Liver (tissue), 3 donors: ENCODE results near the gene TTC39A.

Experiments
- CTCF ChIP-seq: fragments of 150-350 bp; IDR thresholded peaks from 2 replicates; pipeline ENCODE4 v1.5.1; 2017; ENCODE audit warnings: improper control_type of control experiment, low read depth, low read length; ENCODE audit not compliant: missing input control
- EGR1 ChIP-seq, 2 donors: IDR thresholded peaks; 2 replicates each; pipeline ENCODE4 v1.6.1; 2016 to 2018; ENCODE audit warnings: antibody characterized with exemption in 2 of 2, low read depth in 2 of 2
- GABPA ChIP-seq, 2 donors: IDR thresholded peaks in 1 of 2; conservative IDR thresholded peaks in 1 of 2; 2 replicates each; pipeline ENCODE4 v1.6.1; 2016; ENCODE audit warnings: antibody characterized with exemption in 2 of 2, mild to moderate bottlenecking in 1 of 2, moderate library complexity in 1 of 2
- JUND ChIP-seq, 2 donors: IDR thresholded peaks; 2 replicates each; pipeline ENCODE4 v1.6.1; 2016; ENCODE audit warnings: antibody characterized with exemption in 2 of 2
- MAX ChIP-seq: IDR thresholded peaks from 2 replicates; pipeline ENCODE4 v1.6.1; 2016; ENCODE audit warnings: antibody characterized with exemption
- NR2F2 ChIP-seq: IDR thresholded peaks from 2 replicates; pipeline ENCODE4 v1.6.1; 2016; ENCODE audit warnings: antibody characterized with exemption
- RAD21 ChIP-seq, 2 donors: IDR thresholded peaks; 2 replicates each; pipeline ENCODE4 v1.6.1; 2016; ENCODE audit warnings: antibody characterized with exemption in 2 of 2, mild to moderate bottlenecking in 2 of 2
- REST ChIP-seq: IDR thresholded peaks from 2 replicates; pipeline ENCODE4 v1.6.1; 2016; ENCODE audit warnings: antibody characterized with exemption, mild to moderate bottlenecking
- TAF1 ChIP-seq: conservative IDR thresholded peaks from 2 replicates; pipeline ENCODE4 v1.6.1; 2016; ENCODE audit warnings: antibody characterized with exemption, mild to moderate bottlenecking
- donor health status: healthy.
- donor health status: healthy.

GRCh38 chr1:51274676-51275075 is 55.7 kb downstream of the TTC39A start:
- TF ChIP-seq NR2F2 (no peak), EGR1 (IDR thresholded peaks at IDR 0.05; ENCODE audit: low read depth in 2 of 2) (no peak), MAX (no peak), CTCF (no peak), REST (no peak), TAF1 (no peak), JUND (IDR thresholded peaks at IDR 0.05) (no peak), RAD21 (IDR thresholded peaks at IDR 0.05) (no peak), GABPA (IDR thresholded peaks at IDR 0.05 in 1 of 2, conservative IDR thresholded peaks at IDR 0.05 in 1 of 2) (no peak)
